GM23248 (cell line): ENCODE data around the gene OR5K2.

Experiments used
- EZH2 ChIP-seq: fragments of 200-600 bp; sonication (generic); IDR thresholded peaks from 2 replicates; pipeline ENCODE4 v1.6.1; 2018; ENCODE audit warnings: antibody characterized with exemption, mild to moderate bottlenecking; ENCODE audit not compliant: insufficient read depth, poor library complexity, severe bottlenecking
- EZH2phosphoT487 ChIP-seq: fragments of 200-600 bp; sonication (generic); IDR thresholded peaks from 2 replicates; pipeline ENCODE4 v1.6.1; 2018; ENCODE audit warnings: antibody characterized with exemption, moderate library complexity, mild to moderate bottlenecking, low read depth; ENCODE audit not compliant: insufficient read depth

DNA sequence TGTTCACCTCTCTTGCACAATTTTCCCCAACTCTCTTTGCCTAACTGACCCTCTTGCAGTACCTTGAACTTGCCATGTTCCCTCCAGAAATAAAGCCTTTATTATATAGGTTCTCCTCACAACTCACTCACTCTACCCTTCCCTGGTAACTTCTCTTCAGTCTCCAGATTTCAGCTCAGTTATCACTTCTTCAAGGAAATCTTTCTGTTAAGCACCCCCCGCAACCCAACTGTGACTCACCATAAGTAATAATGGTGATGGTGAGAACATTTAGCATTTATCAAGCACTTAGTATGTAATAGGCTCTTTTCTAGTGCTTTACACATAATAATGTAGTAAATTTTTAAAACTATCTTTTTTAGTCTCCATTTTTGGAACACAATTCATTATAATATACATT is 42.6 kb upstream of the OR5K2 start:
- TF ChIP-seq EZH2 = no peak
- TF ChIP-seq EZH2phosphoT487 = no peak
